HepG2 (cell line): ENCODE measurements around the gene LENEP. TPM values are rescaled to one million over a fixed set of nuclear protein-coding genes. Genes with fewer than 3 reads are reported as not detected.

Experiments
- ATAC-seq: fragments of 200-7000 bp; cut with Tn5 transposase; 3 replicates; pipeline ENCODE4 v1.9.1; 2020; ENCODE audit warnings: mild to moderate bottlenecking, moderate library complexity
- BruUV-seq: library from RNA; stranded (reverse); fragments of 400-500 nt; replicated peaks from 2 replicates; lab custom pipeline; 2021; lab: Mats Ljungman, UMichigan
- CTCF ChIA-PET: fragments of 300-600 bp; formaldehyde crosslinking; extraction: SDS; loops from one replicate; lab custom pipeline; 2021; ENCODE audit warnings: low total read pairs, inconsistent platforms, low intra/inter-chr PET ratio; lab: Yijun Ruan, JAX
- POLR2A ChIA-PET: fragments of 350-600 bp; sonication (Branson Sonifier 250); formaldehyde crosslinking; loops from one replicate; lab custom pipeline; 2020; ENCODE audit warnings: antibody characterized with exemption, inconsistent platforms; lab: Yijun Ruan, JAX
- DNase-seq: peaks from one replicate; pipeline ENCODE4 v3.0.0-alpha.2; 2015; ENCODE audit warnings: low spot score
- FAIRE-seq: peaks from 3 replicates; lab custom pipeline; 2011; peaks lifted over from hg19 to GRCh38; lab: Jason Lieb, UNC
- H2AFZ ChIP-seq: one replicate; pipeline ENCODE4 v1.6.1; 2011; ENCODE audit warnings: low read length, inconsistent platforms
- H3K27ac ChIP-seq: fragments of 300-600 bp; 3 replicates; pipeline ENCODE4 v1.8.0; 2011; ENCODE audit warnings: mixed run types, mild to moderate bottlenecking, mixed read lengths, low read length, inconsistent platforms; ENCODE audit not compliant: insufficient read depth; ENCODE audit errors: extremely low read length
- H3K27me3 ChIP-seq, 2 experiments: fragments of 200-600 bp in 1 of 2; 2 replicates in 1 of 2; 3 replicates in 1 of 2; pipeline versions ENCODE4 v1.6.0 to v1.8.0; 2011; ENCODE audit warnings: low read length in 2 of 2, mild to moderate bottlenecking in 2 of 2, moderate library complexity in 2 of 2, inconsistent platforms in 1 of 2; ENCODE audit not compliant: insufficient read depth in 2 of 2, control insufficient read depth in 1 of 2
- H3K36me3 ChIP-seq, 2 experiments: fragments of 200-600 bp in 1 of 2; replicated peaks in 1 of 2; 2 replicates in 1 of 2; 3 replicates in 1 of 2; pipeline versions ENCODE4 v1.5.1 to v1.8.0; 2011; ENCODE audit warnings: low read length in 2 of 2, inconsistent platforms in 1 of 2; ENCODE audit not compliant: insufficient read depth in 2 of 2, control insufficient read depth in 1 of 2
- H3K4me1 ChIP-seq: 2 replicates; pipeline ENCODE4 v1.5.1; 2012; ENCODE audit warnings: low read length, inconsistent platforms; ENCODE audit not compliant: insufficient read depth
- H3K4me2 ChIP-seq: 2 replicates; pipeline ENCODE4 v1.6.0; 2011; ENCODE audit warnings: low read depth, low read length, inconsistent platforms
- H3K4me3 ChIP-seq, 3 experiments: fragments of 200-600 bp in 1 of 3; sonication (generic), shearing (Covaris generic) in 1 of 3; replicated peaks in 1 of 3; 2 replicates each; pipeline ENCODE4 v1.5.1; 2011 to 2016; ENCODE audit warnings: low read length in 3 of 3, inconsistent platforms in 2 of 3, low read depth in 2 of 3, mild to moderate bottlenecking in 2 of 3, control low read depth in 1 of 3, mixed read lengths in 1 of 3; ENCODE audit not compliant: insufficient read depth in 1 of 3
- H3K79me2 ChIP-seq: one replicate; pipeline ENCODE4 v1.6.1; 2011; ENCODE audit warnings: low read length, inconsistent platforms; ENCODE audit not compliant: insufficient read depth
- H3K9ac ChIP-seq: 2 replicates; pipeline ENCODE4 v1.6.0; 2011; ENCODE audit warnings: mild to moderate bottlenecking, low read depth, low read length, inconsistent platforms; ENCODE audit not compliant: insufficient read depth
- H3K9me3 ChIP-seq: 2 replicates; pipeline ENCODE4 v1.5.1; 2012; ENCODE audit warnings: mild to moderate bottlenecking, low read length
- H4K20me1 ChIP-seq: 2 replicates; pipeline ENCODE4 v1.6.0; 2011; ENCODE audit warnings: inconsistent platforms, mild to moderate bottlenecking, low read length, moderate library complexity; ENCODE audit not compliant: insufficient read depth
- FOXA1 ChIP-seq, 2 experiments: fragments of 450-650 bp in 1 of 2; sonication (generic) in 1 of 2; formaldehyde crosslinking in 1 of 2; IDR thresholded peaks; 2 replicates each; pipeline versions ENCODE4 v1.4.0 to v1.6.1; 2016 to 2020; ENCODE audit warnings: missing genetic modification reagents in 1 of 2
- FOXO1 ChIP-seq: sonication (generic); formaldehyde crosslinking; IDR thresholded peaks from 2 replicates; pipeline ENCODE4 v1.4.0; 2020; ENCODE audit warnings: missing genetic modification reagents
- HNRNPK ChIP-seq: fragments of 200-400 bp; formaldehyde crosslinking; IDR thresholded peaks from 2 replicates; pipeline ENCODE4 v1.6.1; 2018; ENCODE audit warnings: low read length, low read depth, moderate library complexity, mild to moderate bottlenecking; ENCODE audit not compliant: poor library complexity, severe bottlenecking
- SETDB1 ChIP-seq: sonication (generic); formaldehyde crosslinking; IDR thresholded peaks from 2 replicates; pipeline ENCODE4 v1.5.1; 2020; ENCODE audit warnings: missing genetic modification reagents, mild to moderate bottlenecking, borderline replicate concordance
- TRIM24 ChIP-seq: sonication (generic); formaldehyde crosslinking; IDR thresholded peaks from 2 replicates; pipeline ENCODE4 v1.8.0; 2022; ENCODE audit warnings: mild to moderate bottlenecking, missing genetic modification reagents
- ZNF672 ChIP-seq: sonication (generic); formaldehyde crosslinking; IDR thresholded peaks from 2 replicates; pipeline ENCODE4 v1.8.1; 2022; ENCODE audit warnings: missing genetic modification reagents
- WGBS: methylation state at CpG from one replicate; pipeline ENCODE4 v1.1.6; 2017; ENCODE audit warnings: low lambda C conversion rate; 5-methylcytosine and 5-hydroxymethylcytosine counted together
- in situ Hi-C: cut with HindIII; loops from 2 replicates; pipeline ENCODE4 v1.10.0; 2017; ENCODE audit warnings: low pct_unique_long_range_greater_than_20kb; ENCODE audit not compliant: extremely low pct_ligation_motif_present
- intact Hi-C: fragments of 100-400 bp; cut with micrococcal nuclease; formaldehyde crosslinking; loops from one replicate; pipeline ENCODE4 v1.10.0; 2022; ENCODE audit not compliant: unreplicated experiment
- polyA plus RNA-seq, 8 experiments: library from polyadenylated mRNA; depleted of rRNA in 3 of 8; stranded (reverse) in 7 of 8; unstranded in 1 of 8; fragments of >200 nt; fragmentation: Illumina TruSeq in 4 of 8; extraction: Trizol in 4 of 8; gene quantifications; 2 replicates each; pipeline versions ENCODE4 v1.2.1 to v1.2.3, GENCODE V29; 2011 to 2016; ENCODE audit warnings: low read depth in 4 of 8, missing spikeins in 1 of 8, mixed read lengths in 1 of 8; ENCODE audit not compliant: insufficient read depth in 1 of 8
- total RNA-seq, 5 experiments: library from RNA; depleted of rRNA; stranded (reverse); fragments of >200 nt; fragmentation: Illumina TruSeq; extraction: Trizol; gene quantifications; 2 replicates each; pipeline ENCODE4 v1.2.3, GENCODE V29; 2016; ENCODE audit warnings: low read depth in 1 of 5
- TF ChIP-seq, protein P1 (sequence below): sonication (generic); formaldehyde crosslinking; IDR thresholded peaks from one replicate; pipeline ENCODE4 v1.5.1; 2020; ENCODE audit warnings: mild to moderate bottlenecking, missing genetic modification reagents; ENCODE audit errors: not compliant biosample characterization

LENEP gene
- total and polyA plus RNA-seq, 2 of the 13 experiments (the other 11 are each of a cell fraction or from before 2014, with no cell fraction given), result 0.29 TPM; not detected in 1

DNA sequence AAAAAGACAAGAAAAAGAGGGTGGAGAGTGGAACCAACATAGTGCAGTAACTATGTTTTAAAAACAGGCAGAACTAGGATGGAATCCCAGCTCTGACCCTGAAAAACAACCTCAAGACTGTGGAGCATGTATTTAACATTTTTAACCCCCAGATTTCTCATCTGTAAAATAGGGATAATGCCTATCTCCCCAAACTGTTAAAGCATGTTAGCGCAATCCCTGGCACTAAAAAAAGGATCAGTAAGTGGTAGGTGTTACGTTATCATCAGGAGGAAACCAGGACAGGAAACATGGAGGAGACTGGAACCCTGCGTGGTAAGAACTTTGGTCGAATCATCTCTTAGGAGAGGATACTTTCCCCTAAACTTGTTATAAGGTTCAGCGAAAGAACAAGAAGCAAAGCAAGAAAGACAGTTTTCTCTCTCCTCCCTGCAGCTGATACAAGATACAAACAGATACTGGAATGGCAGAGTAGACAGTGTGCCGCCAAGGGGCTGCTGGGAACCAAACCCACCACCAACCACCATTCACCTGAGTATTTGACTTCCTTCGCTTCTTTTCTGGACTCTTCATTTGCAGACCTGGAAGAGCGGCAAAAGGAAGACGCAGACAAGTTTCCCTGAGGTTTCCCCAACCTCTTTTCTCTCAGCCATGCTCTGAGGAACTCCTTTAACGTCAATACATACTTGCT lies 32.8 kb upstream of the LENEP start:
- Histone ChIP-seq H3K9me3 (no peaks in the 10 kb centered on the region), H3K4me2 (peak overlapping the region; percentile 92), H2AFZ (no peak overlapping the region), H3K27me3 (no peaks in the 10 kb centered on the region; a peak in 1 of 5 replicates), H3K36me3 (peaks cover 13 to 37% of the 10 kb centered on the region in 2 experiments; a peak in 4 of 5 replicates), H3K79me2 (peaks cover 17% of the 10 kb centered on the region), H3K27ac (peak overlapping the region; percentile 96), H3K4me3 (peak overlapping the region; percentile 72 to 87 (median 80)), H3K9ac (peak overlapping the region; percentile 97), H3K4me1 (peaks cover 51% of the 10 kb centered on the region), H4K20me1 (no peaks in the 10 kb centered on the region)
- DNase-seq (no peak), FAIRE-seq (no peak), ATAC-seq (no peak)
- in situ Hi-C loops, result loop anchor here (5.0 kb wide), 1 partner anchor 37 kb away; no protein-coding TSS in a partner anchor
- intact Hi-C loops, result loop anchor here (2.0 kb wide), 1 partner anchor 40 kb away; no protein-coding TSS in a partner anchor
- BruUV-seq, result TSS peak; percentile 48
- 62% methylated on average over 10 of the region's 10 CpGs for whole genome bisulfite sequencing
- TF ChIP-seq FOXO1 (CRISPR knock-in tag) (no peak), SETDB1 (CRISPR knock-in tag) (no peak), FOXA1 (IDR thresholded peaks at IDR 0.05) (no peak), FOXA1 (CRISPR knock-in tag; IDR thresholded peaks at IDR 0.05) (no peak), ZNF672 (CRISPR knock-in tag) (0 out of 2 replicates have a peak, but pooled peaks have one; percentile 4), HNRNPK (no peak), TRIM24 (CRISPR knock-in tag) (no peak)
- TF ChIP-seq, protein P1, sequence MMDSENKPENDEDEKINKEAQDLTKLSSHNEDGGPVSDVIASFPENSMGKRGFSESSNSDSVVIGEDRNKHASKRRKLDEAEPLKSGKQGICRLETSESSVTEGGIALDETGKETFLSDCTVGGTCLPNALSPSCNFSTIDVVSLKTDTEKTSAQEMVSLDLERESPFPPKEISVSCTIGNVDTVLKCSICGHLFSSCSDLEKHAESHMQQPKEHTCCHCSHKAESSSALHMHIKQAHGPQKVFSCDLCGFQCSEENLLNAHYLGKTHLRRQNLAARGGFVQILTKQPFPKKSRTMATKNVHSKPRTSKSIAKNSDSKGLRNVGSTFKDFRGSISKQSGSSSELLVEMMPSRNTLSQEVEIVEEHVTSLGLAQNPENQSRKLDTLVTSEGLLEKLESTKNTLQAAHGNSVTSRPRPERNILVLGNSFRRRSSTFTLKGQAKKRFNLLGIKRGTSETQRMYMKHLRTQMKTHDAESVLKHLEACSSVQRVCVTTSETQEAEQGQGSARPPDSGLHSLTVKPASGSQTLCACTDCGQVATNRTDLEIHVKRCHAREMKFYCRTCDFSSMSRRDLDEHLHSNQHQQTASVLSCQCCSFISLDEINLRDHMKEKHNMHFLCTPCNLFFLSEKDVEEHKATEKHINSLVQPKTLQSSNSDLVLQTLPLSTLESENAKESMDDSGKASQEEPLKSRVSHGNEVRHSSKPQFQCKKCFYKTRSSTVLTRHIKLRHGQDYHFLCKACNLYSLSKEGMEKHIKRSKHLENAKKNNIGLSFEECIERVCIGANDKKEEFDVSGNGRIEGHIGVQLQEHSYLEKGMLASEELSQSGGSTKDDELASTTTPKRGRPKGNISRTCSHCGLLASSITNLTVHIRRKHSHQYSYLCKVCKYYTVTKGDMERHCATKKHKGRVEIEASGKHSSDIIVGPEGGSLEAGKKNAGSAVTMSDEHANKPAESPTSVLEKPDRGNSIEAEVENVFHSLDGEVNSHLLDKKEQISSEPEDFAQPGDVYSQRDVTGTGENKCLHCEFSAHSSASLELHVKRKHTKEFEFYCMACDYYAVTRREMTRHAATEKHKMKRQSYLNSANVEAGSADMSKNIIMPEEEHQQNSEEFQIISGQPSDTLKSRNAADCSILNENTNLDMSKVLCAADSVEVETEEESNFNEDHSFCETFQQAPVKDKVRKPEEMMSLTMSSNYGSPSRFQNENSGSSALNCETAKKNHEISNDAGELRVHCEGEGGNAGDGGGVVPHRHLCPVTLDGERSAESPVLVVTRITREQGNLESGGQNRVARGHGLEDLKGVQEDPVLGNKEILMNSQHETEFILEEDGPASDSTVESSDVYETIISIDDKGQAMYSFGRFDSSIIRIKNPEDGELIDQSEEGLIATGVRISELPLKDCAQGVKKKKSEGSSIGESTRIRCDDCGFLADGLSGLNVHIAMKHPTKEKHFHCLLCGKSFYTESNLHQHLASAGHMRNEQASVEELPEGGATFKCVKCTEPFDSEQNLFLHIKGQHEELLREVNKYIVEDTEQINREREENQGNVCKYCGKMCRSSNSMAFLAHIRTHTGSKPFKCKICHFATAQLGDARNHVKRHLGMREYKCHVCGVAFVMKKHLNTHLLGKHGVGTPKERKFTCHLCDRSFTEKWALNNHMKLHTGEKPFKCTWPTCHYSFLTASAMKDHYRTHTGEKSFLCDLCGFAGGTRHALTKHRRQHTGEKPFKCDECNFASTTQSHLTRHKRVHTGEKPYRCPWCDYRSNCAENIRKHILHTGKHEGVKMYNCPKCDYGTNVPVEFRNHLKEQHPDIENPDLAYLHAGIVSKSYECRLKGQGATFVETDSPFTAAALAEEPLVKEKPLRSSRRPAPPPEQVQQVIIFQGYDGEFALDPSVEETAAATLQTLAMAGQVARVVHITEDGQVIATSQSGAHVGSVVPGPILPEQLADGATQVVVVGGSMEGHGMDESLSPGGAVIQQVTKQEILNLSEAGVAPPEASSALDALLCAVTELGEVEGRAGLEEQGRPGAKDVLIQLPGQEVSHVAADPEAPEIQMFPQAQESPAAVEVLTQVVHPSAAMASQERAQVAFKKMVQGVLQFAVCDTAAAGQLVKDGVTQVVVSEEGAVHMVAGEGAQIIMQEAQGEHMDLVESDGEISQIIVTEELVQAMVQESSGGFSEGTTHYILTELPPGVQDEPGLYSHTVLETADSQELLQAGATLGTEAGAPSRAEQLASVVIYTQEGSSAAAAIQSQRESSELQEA, result no peak
- ChIA-PET CTCF (interaction anchor here (0.6 to 3.7 kb wide), 2 partner anchors 57 to 91 kb away, joined by 3 to 24 read pairs; no protein-coding TSS in a partner anchor), POLR2A (interaction anchor here (0.6 to 8.3 kb wide), 11 partner anchors 13 to 124 kb away, joined by 3 to 148 read pairs (median 8); partner anchors contain the start of genes ADAM15, CKS1B, FLAD1 and PMVK)
